ENCODE data around the gene AGBL5.

- TF ChIP-seq CTCF (conservative IDR thresholded peaks at IDR 0.05 in 1 of 2, IDR thresholded peaks at IDR 0.05 in 1 of 2; ENCODE audit: low read depth in 1 of 2, low read length in 2 of 2) (no peak), EZH2 (IDR thresholded peaks at IDR 0.05; ENCODE audit: low read length, missing control alignments) (no peak)
Observed at GRCh38 chr2:27099334-27099955, 48.0 kb downstream of the AGBL5 start.

All from fibroblast of lung (primary cell).